Mesenteric fat pad (tissue), 1 donor: ENCODE data around the gene TBCEL. TPM values are rescaled to one million over a fixed set of nuclear protein-coding genes. Genes with fewer than 3 reads are reported as not detected.

Source experiments
- DNase-seq: peaks from one replicate; pipeline ENCODE4 v3.0.0-alpha.2; 2020; ENCODE audit warnings: low spot score
- total RNA-seq: library from RNA; stranded (reverse); fragmentation: NEBNext Ultra II Directional; extraction: Animal tissue kit (Norgen Biotek cat#: 25700); gene quantifications from one replicate; pipeline ENCODE4 v1.2.1, GENCODE V29; 2021
- donor health status: DM: yes; HTN: yes; CAD: no.

TBCEL gene
- total RNA-seq, 1 donor from 2014 or later: 23.6 TPM

DNA sequence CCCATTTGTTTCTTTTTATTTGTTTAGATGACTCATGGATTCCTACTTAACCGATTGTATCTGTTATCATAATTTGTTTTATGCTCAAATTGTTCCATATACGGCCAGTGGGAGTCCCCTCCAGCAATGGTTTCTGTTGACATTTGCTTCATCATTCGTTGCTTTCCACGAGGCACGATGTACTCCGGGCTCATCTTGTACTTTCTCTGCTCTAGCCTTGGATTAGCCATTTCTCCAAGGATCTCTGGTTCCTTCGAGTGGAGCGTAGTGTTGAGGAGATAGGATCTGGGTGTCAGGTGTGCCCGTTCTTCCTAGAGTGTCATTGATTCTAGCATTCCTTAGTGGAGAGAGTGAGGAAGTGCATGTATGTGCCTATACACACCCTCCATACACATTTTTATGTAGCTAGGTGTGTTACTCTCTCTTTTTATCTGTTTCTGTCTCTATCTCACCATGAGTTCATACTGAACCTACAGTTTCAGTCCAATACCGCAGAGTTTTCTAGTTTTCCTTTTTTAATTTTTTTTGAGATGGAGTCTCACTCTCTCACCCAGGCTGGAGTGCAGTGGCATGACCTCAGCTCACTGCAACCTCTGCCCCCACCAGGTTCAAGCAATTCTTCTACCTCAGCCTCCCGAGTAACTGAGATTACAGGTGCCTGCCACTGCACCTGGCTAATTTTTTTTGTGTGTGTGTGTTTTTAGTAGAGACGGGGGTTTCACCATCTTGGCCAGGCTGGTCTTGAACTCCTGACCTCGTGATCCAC lies 108.5 kb downstream of the TBCEL start:
- DNase-seq: no peak

DNA sequence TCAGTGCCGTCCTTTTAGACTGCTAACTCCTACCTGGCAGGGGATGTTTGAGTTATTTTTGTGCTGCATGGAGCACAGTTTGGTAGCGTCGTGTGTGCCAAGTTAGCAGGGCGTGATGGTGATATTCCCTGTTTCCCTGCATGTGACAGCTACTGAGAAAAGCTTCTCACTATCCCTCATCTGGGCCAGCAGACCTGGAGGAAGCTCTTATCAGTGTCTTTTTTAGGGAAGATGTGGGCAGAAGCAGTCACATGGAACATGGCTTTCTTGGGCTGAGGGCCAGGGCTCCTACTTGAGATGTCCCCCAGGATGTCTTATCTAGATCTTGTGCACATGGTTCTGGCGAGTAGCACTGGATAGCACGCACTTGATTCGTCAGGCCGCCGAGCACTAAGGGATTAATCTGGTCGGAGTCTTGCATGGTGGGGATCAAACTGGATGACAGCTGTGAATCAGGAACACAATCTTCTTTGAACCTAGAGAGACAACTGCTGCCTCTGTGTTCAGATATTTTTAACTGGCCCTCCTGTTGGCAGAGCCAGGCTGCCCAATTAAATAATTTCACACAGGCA lies 110.9 kb downstream of the TBCEL start:
- no peak for DNase-seq

DNA sequence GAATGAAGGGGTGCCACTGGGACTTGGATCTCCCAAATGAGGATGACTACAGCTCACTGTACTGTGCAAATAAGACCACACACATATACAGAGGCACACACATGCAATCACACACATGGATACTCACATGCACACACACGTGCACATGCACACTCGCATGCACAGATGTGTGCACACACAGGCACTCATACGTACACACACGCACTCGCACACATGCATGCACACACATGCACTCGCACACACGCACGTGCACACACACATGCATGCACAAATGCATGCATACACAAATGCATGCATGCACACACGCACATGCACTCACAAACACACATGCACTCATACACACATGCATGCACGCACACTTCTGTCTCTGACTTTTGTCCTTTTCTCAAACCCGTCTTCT lies 113.1 kb downstream of the TBCEL start:
- no peak for DNase-seq

DNA sequence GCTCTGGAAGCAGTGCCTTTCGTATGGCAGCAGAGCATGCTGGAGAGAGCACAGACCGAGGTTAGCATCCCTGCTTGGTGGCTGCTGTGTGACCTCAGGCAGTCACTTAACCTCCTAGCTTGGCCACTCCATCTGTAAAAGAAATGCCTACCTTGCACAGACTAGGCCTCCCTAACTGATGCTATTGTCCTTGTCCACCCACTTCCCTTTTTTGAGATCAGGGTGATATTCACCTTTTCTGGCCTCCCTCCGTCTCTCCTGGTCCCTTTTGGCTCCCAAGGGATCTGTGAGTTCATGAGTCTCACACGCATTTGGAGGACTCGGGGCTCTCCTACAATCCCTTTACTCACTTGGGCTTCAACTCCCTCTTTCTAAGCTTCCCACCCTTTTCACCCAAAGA lies 114.4 kb downstream of the TBCEL start:
- no peak for DNase-seq

DNA sequence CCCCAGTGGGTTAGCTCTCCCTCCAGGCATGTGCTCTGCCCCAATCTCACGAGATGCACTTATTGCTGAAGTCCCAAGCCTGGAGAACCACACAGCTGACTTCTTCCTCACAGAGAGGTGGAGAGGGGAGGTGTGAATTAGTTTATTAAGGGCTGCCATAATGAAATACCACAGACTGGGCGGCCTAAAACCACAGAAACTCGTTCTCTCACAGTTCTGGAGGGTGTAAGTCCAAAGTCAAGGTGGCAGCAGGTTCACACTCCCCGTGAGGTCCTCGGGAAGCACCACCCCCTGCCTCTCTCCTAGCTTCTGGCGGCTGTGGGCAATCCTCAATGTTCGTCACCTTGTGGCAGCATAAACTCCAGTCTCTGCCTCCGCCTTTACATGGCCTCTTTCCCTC lies 116.5 kb downstream of the TBCEL start:
- DNase-seq: no peak

Other genes starting within 250 kb of the TBCEL start
- gene TECTA, start 77.1 kb downstream of the TBCEL start, total RNA-seq: 0.84 TPM